Stimulated activated naive CD4-positive, alpha-beta T cell (primary cell): ENCODE measurements around the gene COBL.

Source experiments
- DNase-seq, 6 experiments: peaks; one replicate each; lab custom pipeline; 2025; lab: John Stamatoyannopoulos, UW

Gene COBL

GRCh38 chr7:51274001-51274400, 42.6 kb downstream of the COBL start:
- DNase-seq: no peak

GRCh38 chr7:51273360-51273759, 43.2 kb downstream of the COBL start:
- DNase-seq: no peak

- DNase-seq: no peak
These were observed 45.6 kb downstream of the COBL start for GRCh38 chr7:51270965-51271364.

- DNase-seq: no peak
These were observed 46.7 kb downstream of the COBL start for GRCh38 chr7:51269911-51270310.

GRCh38 chr7:51269321-51269720, 47.3 kb downstream of the COBL start:
- DNase-seq: no peak

- no peak for DNase-seq
These were observed 47.8 kb downstream of the COBL start for GRCh38 chr7:51268859-51269258.

GRCh38 chr7:51267169-51267568, 49.4 kb downstream of the COBL start:
- DNase-seq: no peak

GRCh38 chr7:51265066-51265907, 51.3 kb downstream of the COBL start:
- DNase-seq: no peak

GRCh38 chr7:51263631-51264484, 52.8 kb downstream of the COBL start:
- no peak for DNase-seq

GRCh38 chr7:51262796-51263531, 53.6 kb downstream of the COBL start:
- DNase-seq: no peak

GRCh38 chr7:51261950-51262795, 54.4 kb downstream of the COBL start:
- DNase-seq: no peak

GRCh38 chr7:51261117-51261835, 55.3 kb downstream of the COBL start:
- DNase-seq: no peak

GRCh38 chr7:51260516-51260915, 56.1 kb downstream of the COBL start:
- no peak for DNase-seq

- DNase-seq: no peak
These were observed 56.8 kb downstream of the COBL start for GRCh38 chr7:51259766-51260165.

GRCh38 chr7:51256916-51257315, 59.7 kb downstream of the COBL start:
- no peak for DNase-seq

- DNase-seq: no peak
These were observed 60.3 kb downstream of the COBL start for GRCh38 chr7:51256209-51256781.

- DNase-seq: no peak
These were observed 60.9 kb downstream of the COBL start for GRCh38 chr7:51255536-51256208.

- DNase-seq: no peak
These were observed 61.6 kb downstream of the COBL start for GRCh38 chr7:51255036-51255435.

GRCh38 chr7:51253157-51253556, 63.5 kb downstream of the COBL start:
- DNase-seq: no peak

- no peak for DNase-seq
These were observed 65.3 kb downstream of the COBL start for GRCh38 chr7:51251290-51251689.
